HepG2 (cell line): ENCODE measurements around the gene PLA2G2A. TPM values are rescaled to one million over a fixed set of nuclear protein-coding genes. Genes with fewer than 3 reads are reported as not detected.

ENCODE experiments used
- ATAC-seq: fragments of 200-7000 bp; cut with Tn5 transposase; 3 replicates; pipeline ENCODE4 v1.9.1; 2020; ENCODE audit warnings: mild to moderate bottlenecking, moderate library complexity
- BruUV-seq: library from RNA; stranded (reverse); fragments of 400-500 nt; replicated peaks from 2 replicates; lab custom pipeline; 2021; lab: Mats Ljungman, UMichigan
- CTCF ChIA-PET: fragments of 300-600 bp; formaldehyde crosslinking; extraction: SDS; loops from one replicate; lab custom pipeline; 2021; ENCODE audit warnings: low total read pairs, inconsistent platforms, low intra/inter-chr PET ratio; lab: Yijun Ruan, JAX
- POLR2A ChIA-PET: fragments of 350-600 bp; sonication (Branson Sonifier 250); formaldehyde crosslinking; loops from one replicate; lab custom pipeline; 2020; ENCODE audit warnings: antibody characterized with exemption, inconsistent platforms; lab: Yijun Ruan, JAX
- DNase-seq: peaks from one replicate; pipeline ENCODE4 v3.0.0-alpha.2; 2015; ENCODE audit warnings: low spot score
- FAIRE-seq: peaks from 3 replicates; lab custom pipeline; 2011; peaks lifted over from hg19 to GRCh38; lab: Jason Lieb, UNC
- H2AFZ ChIP-seq: one replicate; pipeline ENCODE4 v1.6.1; 2011; ENCODE audit warnings: low read length, inconsistent platforms
- H3K27ac ChIP-seq: fragments of 300-600 bp; 3 replicates; pipeline ENCODE4 v1.8.0; 2011; ENCODE audit warnings: mixed run types, mild to moderate bottlenecking, mixed read lengths, low read length, inconsistent platforms; ENCODE audit not compliant: insufficient read depth; ENCODE audit errors: extremely low read length
- H3K27me3 ChIP-seq, 2 experiments: fragments of 200-600 bp in 1 of 2; 2 replicates in 1 of 2; 3 replicates in 1 of 2; pipeline versions ENCODE4 v1.6.0 to v1.8.0; 2011; ENCODE audit warnings: low read length in 2 of 2, mild to moderate bottlenecking in 2 of 2, moderate library complexity in 2 of 2, inconsistent platforms in 1 of 2; ENCODE audit not compliant: insufficient read depth in 2 of 2, control insufficient read depth in 1 of 2
- H3K36me3 ChIP-seq, 2 experiments: fragments of 200-600 bp in 1 of 2; replicated peaks in 1 of 2; 2 replicates in 1 of 2; 3 replicates in 1 of 2; pipeline versions ENCODE4 v1.5.1 to v1.8.0; 2011; ENCODE audit warnings: low read length in 2 of 2, inconsistent platforms in 1 of 2; ENCODE audit not compliant: insufficient read depth in 2 of 2, control insufficient read depth in 1 of 2
- H3K4me1 ChIP-seq: 2 replicates; pipeline ENCODE4 v1.5.1; 2012; ENCODE audit warnings: low read length, inconsistent platforms; ENCODE audit not compliant: insufficient read depth
- H3K4me2 ChIP-seq: 2 replicates; pipeline ENCODE4 v1.6.0; 2011; ENCODE audit warnings: low read depth, low read length, inconsistent platforms
- H3K4me3 ChIP-seq, 3 experiments: fragments of 200-600 bp in 1 of 3; sonication (generic), shearing (Covaris generic) in 1 of 3; replicated peaks in 1 of 3; 2 replicates each; pipeline ENCODE4 v1.5.1; 2011 to 2016; ENCODE audit warnings: low read length in 3 of 3, inconsistent platforms in 2 of 3, low read depth in 2 of 3, mild to moderate bottlenecking in 2 of 3, control low read depth in 1 of 3, mixed read lengths in 1 of 3; ENCODE audit not compliant: insufficient read depth in 1 of 3
- H3K79me2 ChIP-seq: one replicate; pipeline ENCODE4 v1.6.1; 2011; ENCODE audit warnings: low read length, inconsistent platforms; ENCODE audit not compliant: insufficient read depth
- H3K9ac ChIP-seq: 2 replicates; pipeline ENCODE4 v1.6.0; 2011; ENCODE audit warnings: mild to moderate bottlenecking, low read depth, low read length, inconsistent platforms; ENCODE audit not compliant: insufficient read depth
- H3K9me3 ChIP-seq: 2 replicates; pipeline ENCODE4 v1.5.1; 2012; ENCODE audit warnings: mild to moderate bottlenecking, low read length
- H4K20me1 ChIP-seq: 2 replicates; pipeline ENCODE4 v1.6.0; 2011; ENCODE audit warnings: inconsistent platforms, mild to moderate bottlenecking, low read length, moderate library complexity; ENCODE audit not compliant: insufficient read depth
- AKAP8 ChIP-seq: sonication (generic); formaldehyde crosslinking; IDR thresholded peaks from 2 replicates; pipeline ENCODE4 v1.5.1; 2020; ENCODE audit warnings: mild to moderate bottlenecking, missing genetic modification reagents
- CBX5 ChIP-seq: sonication (generic); formaldehyde crosslinking; IDR thresholded peaks from 2 replicates; pipeline ENCODE4 v1.4.0; 2020; ENCODE audit warnings: missing genetic modification reagents, borderline replicate concordance
- KAT7 ChIP-seq: IDR thresholded peaks from 2 replicates; pipeline ENCODE4 v1.6.1; 2018; ENCODE audit warnings: borderline replicate concordance, missing compliant biosample characterization
- MYC ChIP-seq: sonication (generic); formaldehyde crosslinking; IDR thresholded peaks from 2 replicates; pipeline ENCODE4 v1.9.0; 2021; ENCODE audit warnings: missing genetic modification reagents, borderline replicate concordance
- ZBTB20 ChIP-seq: sonication (generic); formaldehyde crosslinking; IDR thresholded peaks from 2 replicates; pipeline ENCODE4 v1.8.1; 2023; ENCODE audit warnings: missing genetic modification reagents, low read depth, mild to moderate bottlenecking, borderline replicate concordance
- ZNF3 ChIP-seq: IDR thresholded peaks from 2 replicates; pipeline ENCODE4 v1.7.0; 2017; ENCODE audit warnings: inconsistent platforms
- ZNF33B ChIP-seq: sonication (generic); formaldehyde crosslinking; IDR thresholded peaks from 2 replicates; pipeline ENCODE4 v1.5.1; 2020; ENCODE audit warnings: mild to moderate bottlenecking, missing genetic modification reagents
- ZNF383 ChIP-seq: sonication (generic); formaldehyde crosslinking; IDR thresholded peaks from 2 replicates; pipeline ENCODE4 v1.4.0; 2020; ENCODE audit warnings: missing genetic modification reagents, mild to moderate bottlenecking, borderline replicate concordance
- ZNF451 ChIP-seq: sonication (generic); formaldehyde crosslinking; IDR thresholded peaks from 2 replicates; pipeline ENCODE4 v1.5.0; 2020; ENCODE audit warnings: mild to moderate bottlenecking, missing genetic modification reagents
- ZNF501 ChIP-seq: sonication (generic); formaldehyde crosslinking; IDR thresholded peaks from 2 replicates; pipeline ENCODE4 v1.5.1; 2020; ENCODE audit warnings: mild to moderate bottlenecking, moderate library complexity, missing genetic modification reagents
- ZNF567 ChIP-seq: sonication (generic); formaldehyde crosslinking; IDR thresholded peaks from 2 replicates; pipeline ENCODE4 v1.8.1; 2023; ENCODE audit warnings: mild to moderate bottlenecking, missing genetic modification reagents, borderline replicate concordance
- ZNF724P ChIP-seq: sonication (generic); formaldehyde crosslinking; IDR thresholded peaks from 2 replicates; pipeline ENCODE4 v1.8.0; 2022; ENCODE audit warnings: missing genetic modification reagents, borderline replicate concordance
- WGBS: methylation state at CpG from one replicate; pipeline ENCODE4 v1.1.6; 2017; ENCODE audit warnings: low lambda C conversion rate; 5-methylcytosine and 5-hydroxymethylcytosine counted together
- in situ Hi-C: cut with HindIII; loops from 2 replicates; pipeline ENCODE4 v1.10.0; 2017; ENCODE audit warnings: low pct_unique_long_range_greater_than_20kb; ENCODE audit not compliant: extremely low pct_ligation_motif_present
- intact Hi-C: fragments of 100-400 bp; cut with micrococcal nuclease; formaldehyde crosslinking; loops from one replicate; pipeline ENCODE4 v1.10.0; 2022; ENCODE audit not compliant: unreplicated experiment
- polyA plus RNA-seq, 8 experiments: library from polyadenylated mRNA; depleted of rRNA in 3 of 8; stranded (reverse) in 7 of 8; unstranded in 1 of 8; fragments of >200 nt; fragmentation: Illumina TruSeq in 4 of 8; extraction: Trizol in 4 of 8; gene quantifications; 2 replicates each; pipeline versions ENCODE4 v1.2.1 to v1.2.3, GENCODE V29; 2011 to 2016; ENCODE audit warnings: low read depth in 4 of 8, missing spikeins in 1 of 8, mixed read lengths in 1 of 8; ENCODE audit not compliant: insufficient read depth in 1 of 8
- total RNA-seq, 5 experiments: library from RNA; depleted of rRNA; stranded (reverse); fragments of >200 nt; fragmentation: Illumina TruSeq; extraction: Trizol; gene quantifications; 2 replicates each; pipeline ENCODE4 v1.2.3, GENCODE V29; 2016; ENCODE audit warnings: low read depth in 1 of 5
- TF ChIP-seq, protein P1 (sequence below): sonication (generic); formaldehyde crosslinking; IDR thresholded peaks from 2 replicates; pipeline ENCODE4 v1.5.1; 2020; ENCODE audit warnings: mild to moderate bottlenecking, missing genetic modification reagents, borderline replicate concordance
- TF ChIP-seq, protein P2 (sequence below): sonication (generic); formaldehyde crosslinking; IDR thresholded peaks from 2 replicates; pipeline ENCODE4 v1.4.0; 2020; ENCODE audit warnings: missing genetic modification reagents
- TF ChIP-seq, protein P3 (sequence below): sonication (generic); formaldehyde crosslinking; conservative IDR thresholded peaks from 2 replicates; pipeline ENCODE4 v1.4.0; 2020; ENCODE audit warnings: missing genetic modification reagents

The PLA2G2A gene
- total and polyA plus RNA-seq, 2 of the 13 experiments (the other 11 are each of a cell fraction or from before 2014, with no cell fraction given): 0.35 to 30.3 TPM

DNA sequence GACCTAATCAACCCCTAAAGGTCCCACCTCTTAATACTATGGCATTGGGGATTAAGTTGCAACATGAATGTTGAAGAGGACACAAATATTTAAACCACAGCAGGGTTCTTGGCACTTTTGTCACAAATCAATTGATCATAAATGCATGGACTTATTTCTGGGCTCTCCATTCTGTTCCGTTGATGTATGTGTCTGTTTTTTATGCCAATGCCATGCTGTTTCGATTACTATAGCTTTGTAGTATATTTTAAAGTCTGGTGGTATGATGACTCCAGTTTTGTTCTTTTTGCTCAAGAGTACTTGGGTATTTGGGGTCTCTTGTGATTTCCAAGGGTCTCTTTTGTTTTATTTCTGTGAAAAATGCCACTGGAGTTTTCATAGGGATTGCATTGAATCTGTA lies 34.7 kb upstream of the PLA2G2A start (continued):
- TF ChIP-seq, protein P1, sequence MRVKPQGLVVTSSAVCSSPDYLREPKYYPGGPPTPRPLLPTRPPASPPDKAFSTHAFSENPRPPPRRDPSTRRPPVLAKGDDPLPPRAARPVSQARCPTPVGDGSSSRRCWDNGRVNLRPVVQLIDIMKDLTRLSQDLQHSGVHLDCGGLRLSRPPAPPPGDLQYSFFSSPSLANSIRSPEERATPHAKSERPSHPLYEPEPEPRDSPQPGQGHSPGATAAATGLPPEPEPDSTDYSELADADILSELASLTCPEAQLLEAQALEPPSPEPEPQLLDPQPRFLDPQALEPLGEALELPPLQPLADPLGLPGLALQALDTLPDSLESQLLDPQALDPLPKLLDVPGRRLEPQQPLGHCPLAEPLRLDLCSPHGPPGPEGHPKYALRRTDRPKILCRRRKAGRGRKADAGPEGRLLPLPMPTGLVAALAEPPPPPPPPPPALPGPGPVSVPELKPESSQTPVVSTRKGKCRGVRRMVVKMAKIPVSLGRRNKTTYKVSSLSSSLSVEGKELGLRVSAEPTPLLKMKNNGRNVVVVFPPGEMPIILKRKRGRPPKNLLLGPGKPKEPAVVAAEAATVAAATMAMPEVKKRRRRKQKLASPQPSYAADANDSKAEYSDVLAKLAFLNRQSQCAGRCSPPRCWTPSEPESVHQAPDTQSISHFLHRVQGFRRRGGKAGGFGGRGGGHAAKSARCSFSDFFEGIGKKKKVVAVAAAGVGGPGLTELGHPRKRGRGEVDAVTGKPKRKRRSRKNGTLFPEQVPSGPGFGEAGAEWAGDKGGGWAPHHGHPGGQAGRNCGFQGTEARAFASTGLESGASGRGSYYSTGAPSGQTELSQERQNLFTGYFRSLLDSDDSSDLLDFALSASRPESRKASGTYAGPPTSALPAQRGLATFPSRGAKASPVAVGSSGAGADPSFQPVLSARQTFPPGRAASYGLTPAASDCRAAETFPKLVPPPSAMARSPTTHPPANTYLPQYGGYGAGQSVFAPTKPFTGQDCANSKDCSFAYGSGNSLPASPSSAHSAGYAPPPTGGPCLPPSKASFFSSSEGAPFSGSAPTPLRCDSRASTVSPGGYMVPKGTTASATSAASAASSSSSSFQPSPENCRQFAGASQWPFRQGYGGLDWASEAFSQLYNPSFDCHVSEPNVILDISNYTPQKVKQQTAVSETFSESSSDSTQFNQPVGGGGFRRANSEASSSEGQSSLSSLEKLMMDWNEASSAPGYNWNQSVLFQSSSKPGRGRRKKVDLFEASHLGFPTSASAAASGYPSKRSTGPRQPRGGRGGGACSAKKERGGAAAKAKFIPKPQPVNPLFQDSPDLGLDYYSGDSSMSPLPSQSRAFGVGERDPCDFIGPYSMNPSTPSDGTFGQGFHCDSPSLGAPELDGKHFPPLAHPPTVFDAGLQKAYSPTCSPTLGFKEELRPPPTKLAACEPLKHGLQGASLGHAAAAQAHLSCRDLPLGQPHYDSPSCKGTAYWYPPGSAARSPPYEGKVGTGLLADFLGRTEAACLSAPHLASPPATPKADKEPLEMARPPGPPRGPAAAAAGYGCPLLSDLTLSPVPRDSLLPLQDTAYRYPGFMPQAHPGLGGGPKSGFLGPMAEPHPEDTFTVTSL (CRISPR knock-in tag): no peak
- TF ChIP-seq ZNF567 (CRISPR knock-in tag): no peak
- no peak for TF ChIP-seq ZNF3 (CRISPR knock-in tag)
- TF ChIP-seq, protein P2, sequence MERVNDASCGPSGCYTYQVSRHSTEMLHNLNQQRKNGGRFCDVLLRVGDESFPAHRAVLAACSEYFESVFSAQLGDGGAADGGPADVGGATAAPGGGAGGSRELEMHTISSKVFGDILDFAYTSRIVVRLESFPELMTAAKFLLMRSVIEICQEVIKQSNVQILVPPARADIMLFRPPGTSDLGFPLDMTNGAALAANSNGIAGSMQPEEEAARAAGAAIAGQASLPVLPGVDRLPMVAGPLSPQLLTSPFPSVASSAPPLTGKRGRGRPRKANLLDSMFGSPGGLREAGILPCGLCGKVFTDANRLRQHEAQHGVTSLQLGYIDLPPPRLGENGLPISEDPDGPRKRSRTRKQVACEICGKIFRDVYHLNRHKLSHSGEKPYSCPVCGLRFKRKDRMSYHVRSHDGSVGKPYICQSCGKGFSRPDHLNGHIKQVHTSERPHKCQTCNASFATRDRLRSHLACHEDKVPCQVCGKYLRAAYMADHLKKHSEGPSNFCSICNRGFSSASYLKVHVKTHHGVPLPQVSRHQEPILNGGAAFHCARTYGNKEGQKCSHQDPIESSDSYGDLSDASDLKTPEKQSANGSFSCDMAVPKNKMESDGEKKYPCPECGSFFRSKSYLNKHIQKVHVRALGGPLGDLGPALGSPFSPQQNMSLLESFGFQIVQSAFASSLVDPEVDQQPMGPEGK (CRISPR knock-in tag): no peak
- TF ChIP-seq, all 625 proteins: peak for 0

DNA sequence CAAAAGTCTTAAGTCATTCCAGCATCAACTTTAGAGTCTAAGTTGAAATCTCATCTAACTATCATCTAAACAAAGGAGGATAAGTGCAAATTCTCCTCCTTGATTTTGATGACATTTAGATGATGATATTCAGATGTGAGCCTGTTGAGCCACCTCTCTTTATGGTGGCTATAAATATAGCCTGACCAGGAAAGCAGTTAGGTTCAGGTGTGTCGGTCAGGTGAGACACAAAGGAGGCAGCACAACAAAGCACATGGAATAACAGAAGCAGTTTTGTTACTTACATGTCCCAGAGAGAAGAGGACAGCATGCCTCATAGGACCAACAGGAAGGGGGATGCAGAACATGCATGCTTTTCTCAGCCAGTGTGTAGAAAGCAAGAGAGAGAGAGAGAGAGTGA lies 30.6 kb upstream of the PLA2G2A start:
- H3K27ac ChIP-seq: no peak overlapping the region
- no peaks in the 10 kb centered on the region for H3K79me2 ChIP-seq
- POLR2A ChIA-PET: no interaction called here
- DNase-seq (no peak), FAIRE-seq (no peak), ATAC-seq (no peak)
- peaks cover 4% of the 10 kb centered on the region; the same call in 1 of the 2 replicates for H3K9me3 ChIP-seq
- no peaks in the 10 kb centered on the region for H4K20me1 ChIP-seq
- no peaks in the 10 kb centered on the region; a peak in 1 of 5 replicates for H3K27me3 ChIP-seq
- no peaks in the 10 kb centered on the region for H3K4me1 ChIP-seq
- no peak overlapping the region for H2AFZ ChIP-seq
- CTCF ChIA-PET: no interaction called here
- no peak overlapping the region for H3K4me3 ChIP-seq
- H3K4me2 ChIP-seq: no peak overlapping the region
- H3K9ac ChIP-seq: no peak overlapping the region
- intact Hi-C loops (no loop called here), in situ Hi-C loops (no loop called here)
- H3K36me3 ChIP-seq: no peaks in the 10 kb centered on the region
- WGBS: 42% methylated on average over 1 of the region's 1 CpG
- BruUV-seq: no TSS peak
- TF ChIP-seq, protein P3, sequence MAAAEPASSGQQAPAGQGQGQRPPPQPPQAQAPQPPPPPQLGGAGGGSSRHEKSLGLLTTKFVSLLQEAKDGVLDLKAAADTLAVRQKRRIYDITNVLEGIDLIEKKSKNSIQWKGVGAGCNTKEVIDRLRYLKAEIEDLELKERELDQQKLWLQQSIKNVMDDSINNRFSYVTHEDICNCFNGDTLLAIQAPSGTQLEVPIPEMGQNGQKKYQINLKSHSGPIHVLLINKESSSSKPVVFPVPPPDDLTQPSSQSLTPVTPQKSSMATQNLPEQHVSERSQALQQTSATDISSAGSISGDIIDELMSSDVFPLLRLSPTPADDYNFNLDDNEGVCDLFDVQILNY (CRISPR knock-in tag): no peak
- TF ChIP-seq ZNF383: no peak
- TF ChIP-seq KAT7 (CRISPR knock-in tag): no peak
- no peak for TF ChIP-seq CBX5 (CRISPR knock-in tag)
- no peak for TF ChIP-seq ZNF451 (CRISPR knock-in tag)
- TF ChIP-seq MYC: no peak
- TF ChIP-seq ZNF33B (CRISPR knock-in tag): no peak
- TF ChIP-seq ZNF501 (CRISPR knock-in tag): no peak
- TF ChIP-seq AKAP8 (CRISPR knock-in tag): no peak
- TF ChIP-seq ZNF724P (CRISPR knock-in tag): no peak
- no peak for TF ChIP-seq ZBTB20 (CRISPR knock-in tag)
